Colonic mucosa (tissue), 4 donors: ENCODE measurements around the gene PNMA6E. TPM values are rescaled to one million over a fixed set of nuclear protein-coding genes. Genes with fewer than 3 reads are reported as not detected.

Experiments used
- DNase-seq: peaks from one replicate; pipeline ENCODE4 v3.0.0-alpha.2; 2020
- H3K27ac ChIP-seq: fragments of 200-600 bp; one replicate; pipeline ENCODE4 v1.8.0; 2021
- H3K27me3 ChIP-seq: fragments of 200-600 bp; one replicate; pipeline ENCODE4 v1.8.0; 2021
- H3K36me3 ChIP-seq: fragments of 200-600 bp; one replicate; pipeline ENCODE4 v1.8.0; 2021
- H3K4me1 ChIP-seq: fragments of 200-600 bp; one replicate; pipeline ENCODE4 v1.8.0; 2021; ENCODE audit warnings: mild to moderate bottlenecking
- H3K4me3 ChIP-seq: fragments of 200-600 bp; one replicate; pipeline ENCODE4 v1.8.0; 2021
- H3K9ac ChIP-seq, 2 donors: one replicate each; pipeline ENCODE4 v1.7.0; 2013; ENCODE audit warnings: control low read depth in 2 of 2, low read depth in 2 of 2, low read length in 2 of 2
- H3K9me3 ChIP-seq: fragments of 200-600 bp; one replicate; pipeline ENCODE4 v1.8.0; 2021
- CTCF ChIP-seq: fragments of 200-600 bp; IDR thresholded peaks from one replicate; pipeline ENCODE4 v1.8.0; 2022; ENCODE audit warnings: antibody characterized with exemption, mild to moderate bottlenecking
- intact Hi-C: fragments of 100-400 bp; cut with DNase I; formaldehyde crosslinking; loops from one replicate; pipeline ENCODE4 v1.14.1; 2022
- total RNA-seq, 2 donors: library from RNA; stranded (reverse); fragmentation: NEBNext Ultra II Directional in 1 of 2; extraction: Animal tissue kit (Norgen Biotek cat#: 25700) in 1 of 2; gene quantifications; one replicate each; pipeline ENCODE4 v1.2.1, GENCODE V29; 2021
- donor health status: healthy.
- donor health status: DM: no; HTN: no; CAD: no.
- donor health status: DM: no; HTN: no; CAD: no.

PNMA6E gene
- total RNA-seq, 2 donors from 2014 or later: not detected

DNA sequence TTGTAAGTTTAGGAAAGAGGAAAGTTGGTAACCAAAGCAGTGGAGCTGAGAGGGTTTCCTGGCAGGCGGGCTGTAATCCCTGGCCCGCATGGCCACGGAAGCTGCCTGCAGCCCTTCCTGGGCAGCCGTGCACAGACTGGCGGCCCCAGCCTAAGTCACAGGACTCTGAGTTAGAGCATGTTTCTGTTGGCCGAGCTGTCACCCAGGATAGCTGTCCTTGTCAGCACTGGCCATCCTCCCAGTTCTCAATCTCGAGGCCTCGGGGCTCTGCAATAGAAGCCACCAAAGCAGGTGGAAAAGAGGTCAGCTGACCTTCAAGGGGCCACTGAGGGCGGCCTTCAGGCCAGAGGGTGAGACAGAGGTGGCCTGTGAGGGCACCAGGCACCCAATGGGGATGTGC is 20.5 kb downstream of the PNMA6E start:
- H3K4me1 ChIP-seq: no peaks in the 10 kb centered on the region
- H3K4me3 ChIP-seq: no peak overlapping the region
- no peak for TF ChIP-seq CTCF
- H3K27me3 ChIP-seq: no peaks in the 10 kb centered on the region
- intact Hi-C loops: no loop called here
- H3K36me3 ChIP-seq: no peaks in the 10 kb centered on the region
- DNase-seq: no peak
- H3K9me3 ChIP-seq: no peaks in the 10 kb centered on the region
- H3K9ac ChIP-seq: no peak overlapping the region
- H3K27ac ChIP-seq: no peak overlapping the region

- Histone ChIP-seq H3K4me1 (no peaks in the 10 kb centered on the region), H3K9ac (no peak overlapping the region), H3K27me3 (no peaks in the 10 kb centered on the region), H3K9me3 (no peaks in the 10 kb centered on the region), H3K36me3 (no peaks in the 10 kb centered on the region), H3K4me3 (no peak overlapping the region), H3K27ac (no peak overlapping the region)
- intact Hi-C loops: no loop called here
- DNase-seq: no peak
- TF ChIP-seq CTCF: no peak
Measured at GRCh38 chrX:153379971-153380581, 21.1 kb downstream of the PNMA6E start.

GRCh38 chrX:153379508-153379907 is 21.6 kb downstream of the PNMA6E start:
- H3K27me3 ChIP-seq: no peaks in the 10 kb centered on the region
- no peaks in the 10 kb centered on the region for H3K4me1 ChIP-seq
- H3K27ac ChIP-seq: no peak overlapping the region
- H3K4me3 ChIP-seq: no peak overlapping the region
- DNase-seq: no peak
- intact Hi-C loops: no loop called here
- no peaks in the 10 kb centered on the region for H3K9me3 ChIP-seq
- H3K9ac ChIP-seq: no peak overlapping the region
- H3K36me3 ChIP-seq: no peaks in the 10 kb centered on the region
- TF ChIP-seq CTCF: no peak

DNA sequence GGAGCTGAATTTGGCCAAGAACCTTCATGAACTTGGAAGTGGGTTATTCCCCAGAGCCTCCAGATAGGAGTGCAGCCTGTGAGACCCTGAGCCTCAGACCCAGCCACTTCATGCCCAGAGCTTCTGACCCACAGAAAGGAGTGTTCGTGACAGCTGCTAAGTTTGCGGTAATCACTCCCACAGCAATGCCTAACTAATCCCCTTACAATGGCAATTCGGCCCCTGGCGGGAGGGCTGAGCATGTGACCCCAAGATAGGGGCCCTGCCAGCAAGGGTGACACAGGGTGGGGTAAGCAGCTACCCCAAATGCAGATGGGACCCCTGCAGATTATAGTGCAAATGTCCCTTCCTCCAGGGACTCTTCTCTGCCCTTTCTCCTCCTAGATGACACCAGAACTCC is 22.5 kb downstream of the PNMA6E start:
- no peak overlapping the region for H3K4me3 ChIP-seq
- H3K9ac ChIP-seq: no peak overlapping the region
- DNase-seq: no peak
- H3K27ac ChIP-seq: no peak overlapping the region
- no peaks in the 10 kb centered on the region for H3K27me3 ChIP-seq
- intact Hi-C loops: no loop called here
- no peak for TF ChIP-seq CTCF
- H3K36me3 ChIP-seq: no peaks in the 10 kb centered on the region
- H3K9me3 ChIP-seq: no peaks in the 10 kb centered on the region
- H3K4me1 ChIP-seq: no peaks in the 10 kb centered on the region

DNA sequence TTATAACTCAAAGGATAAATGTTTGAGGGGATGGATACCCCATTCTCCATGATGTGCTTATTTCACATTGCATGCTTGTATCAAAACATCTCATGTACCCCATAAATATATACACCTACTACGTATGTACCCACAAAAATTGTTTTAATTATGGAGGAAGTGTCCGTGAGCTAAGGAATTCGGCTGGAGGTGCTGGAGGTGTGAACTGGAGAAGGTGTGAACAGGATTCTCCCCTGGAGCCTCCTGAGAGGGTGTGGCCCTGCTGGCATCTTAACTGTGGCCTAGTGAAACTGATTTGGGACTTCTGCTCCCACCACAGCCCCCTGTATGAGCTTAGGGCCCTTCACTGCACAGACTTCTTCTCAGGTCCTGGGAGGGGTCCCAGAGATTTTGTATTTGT is 23.4 kb downstream of the PNMA6E start:
- H3K36me3 ChIP-seq: no peaks in the 10 kb centered on the region
- H3K4me3 ChIP-seq: no peak overlapping the region
- intact Hi-C loops: no loop called here
- no peak for TF ChIP-seq CTCF
- H3K27me3 ChIP-seq: no peaks in the 10 kb centered on the region
- H3K9ac ChIP-seq: no peak overlapping the region
- no peak overlapping the region for H3K27ac ChIP-seq
- no peaks in the 10 kb centered on the region for H3K9me3 ChIP-seq
- no peaks in the 10 kb centered on the region for H3K4me1 ChIP-seq
- DNase-seq: no peak

DNA sequence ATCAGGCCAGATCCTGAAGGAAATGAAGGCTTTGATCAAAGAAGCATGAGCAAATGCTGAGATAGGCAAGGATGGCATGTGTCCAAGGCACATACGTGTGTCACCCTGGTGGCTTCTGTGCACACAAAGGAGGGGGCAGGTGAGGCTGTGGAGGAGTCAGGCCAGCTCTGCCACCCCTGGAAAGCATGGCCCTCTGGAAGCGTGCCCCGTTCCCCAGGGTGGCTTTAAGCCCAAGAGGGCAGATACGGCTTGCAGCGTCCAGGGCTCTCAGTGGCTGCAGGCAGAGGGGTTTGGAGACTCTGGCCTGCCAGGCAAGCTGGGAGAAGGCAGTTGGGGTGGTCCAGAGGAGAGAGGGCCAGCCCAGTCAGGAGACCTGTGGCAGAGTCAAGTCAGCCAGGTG is 25.6 kb downstream of the PNMA6E start:
- TF ChIP-seq CTCF: no peak
- no peak for DNase-seq
- intact Hi-C loops: no loop called here

More for the DNA sequence above, 25.6 kb downstream of the PNMA6E start:
- Histone ChIP-seq H3K4me1 (no peaks in the 10 kb centered on the region), H3K27me3 (no peaks in the 10 kb centered on the region), H3K36me3 (no peaks in the 10 kb centered on the region), H3K9me3 (no peaks in the 10 kb centered on the region), H3K27ac (no peak overlapping the region), H3K4me3 (no peak overlapping the region), H3K9ac (no peak overlapping the region)
